ENCODE measurements around the gene ARHGEF10L.
"Not testable (repeated sequence)": the region's sequence is repeated elsewhere in the genome, so short reads cannot be mapped to it uniquely, and the experiment has no call there.

ARHGEF10L gene
- total RNA-seq, result 35.6 to 159 (median 90.1) reads per million in 18 experiments

- DNase-seq, result peak in 1 of 2 donors; percentile 33
Measured at GRCh38 chr1:17539477-17540254, at the start of gene ARHGEF10L. ARHGEF10L (plus strand) TSS chr1:17539698; CDS start chr1:17580596, 40,898 bp downstream.

GRCh38 chr1:17489768-17490417 is 49.6 kb upstream of the ARHGEF10L start:
- DNase-seq, result not testable (repeated sequence)

- DNase-seq, result not testable (repeated sequence)
Measured at GRCh38 chr1:17490667-17491066, 48.8 kb upstream of the ARHGEF10L start.

- DNase-seq, result peak; percentile 50 to 56
Measured at GRCh38 chr1:17494114-17494729, 45.3 kb upstream of the ARHGEF10L start.

- DNase-seq, result no peak
Measured at GRCh38 chr1:17496419-17496818, 43.1 kb upstream of the ARHGEF10L start.

GRCh38 chr1:17498214-17498613 is 41.3 kb upstream of the ARHGEF10L start:
- no peak for DNase-seq

- peak; percentile 78 to 88 for DNase-seq
Measured at GRCh38 chr1:17502326-17502778, 37.1 kb upstream of the ARHGEF10L start.

GRCh38 chr1:17503146-17503545 is 36.4 kb upstream of the ARHGEF10L start:
- DNase-seq, result no peak

GRCh38 chr1:17507200-17507599 is 32.3 kb upstream of the ARHGEF10L start:
- DNase-seq, result not testable (repeated sequence)

GRCh38 chr1:17507915-17508314 is 31.6 kb upstream of the ARHGEF10L start:
- DNase-seq, result no peak

- peak; percentile 38 to 55 for DNase-seq
Measured at GRCh38 chr1:17509363-17509762, 30.1 kb upstream of the ARHGEF10L start.

GRCh38 chr1:17510138-17510537 is 29.4 kb upstream of the ARHGEF10L start:
- no peak for DNase-seq

- no peak for DNase-seq
Measured at GRCh38 chr1:17511188-17511587, 28.3 kb upstream of the ARHGEF10L start.

- no peak for DNase-seq
Measured at GRCh38 chr1:17513131-17513530, 26.4 kb upstream of the ARHGEF10L start.

- DNase-seq, result no peak
Measured at GRCh38 chr1:17514776-17515175, 24.7 kb upstream of the ARHGEF10L start.

GRCh38 chr1:17515902-17516301 is 23.6 kb upstream of the ARHGEF10L start:
- peak in 1 of 2 donors; percentile 17 for DNase-seq

GRCh38 chr1:17516303-17517214 is 22.9 kb upstream of the ARHGEF10L start:
- DNase-seq, result peak in 1 of 2 donors; percentile 18

GRCh38 chr1:17520041-17520440 is 19.5 kb upstream of the ARHGEF10L start:
- no peak for DNase-seq

GRCh38 chr1:17520473-17521319 is 18.8 kb upstream of the ARHGEF10L start:
- no peak for DNase-seq

GRCh38 chr1:17521946-17522612 is 17.4 kb upstream of the ARHGEF10L start:
- DNase-seq, result no peak

Data from inflammatory macrophage (primary cell).